GM21447 (cell line): ENCODE results near the gene SPAG6.

Experiments
- ATAC-seq: cut with Tn5 transposase; IDR thresholded peaks from one replicate; pipeline ENCODE4 v1.9.1; 2021; ENCODE audit not compliant: unreplicated experiment

SPAG6 gene

GRCh38 chr10:22458272-22459038 lies 113.2 kb downstream of the SPAG6 start:
- ATAC-seq: no peak

DNA sequence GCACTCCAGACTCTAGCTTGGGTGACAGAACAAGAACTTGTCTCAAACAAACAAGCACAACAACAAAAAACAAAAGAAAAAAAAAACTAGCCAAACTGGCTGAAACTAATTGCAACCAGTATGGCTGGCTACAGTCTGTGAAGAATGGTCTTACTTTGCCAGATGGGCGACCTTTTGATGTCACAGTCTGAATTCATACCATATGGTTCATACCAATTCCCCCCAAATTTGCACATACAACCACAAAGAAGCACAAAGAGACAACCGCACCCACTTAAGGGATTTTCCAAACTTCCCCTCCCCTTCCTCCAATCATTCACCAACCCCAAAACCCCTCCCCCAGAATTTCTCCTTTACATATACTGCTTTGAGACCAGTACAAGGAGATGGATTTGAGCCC lies 114.2 kb downstream of the SPAG6 start:
- ATAC-seq: no peak

GRCh38 chr10:22460101-22460500 lies 114.8 kb downstream of the SPAG6 start:
- ATAC-seq: no peak

- no peak for ATAC-seq
Measured at GRCh38 chr10:22460531-22461403, 115.5 kb downstream of the SPAG6 start.

GRCh38 chr10:22461891-22462290 lies 116.6 kb downstream of the SPAG6 start:
- ATAC-seq: no peak

GRCh38 chr10:22463255-22463654 lies 118.0 kb downstream of the SPAG6 start:
- no peak for ATAC-seq

- peak; percentile 54 for ATAC-seq
Measured at GRCh38 chr10:22464966-22465629, 119.8 kb downstream of the SPAG6 start.

DNA sequence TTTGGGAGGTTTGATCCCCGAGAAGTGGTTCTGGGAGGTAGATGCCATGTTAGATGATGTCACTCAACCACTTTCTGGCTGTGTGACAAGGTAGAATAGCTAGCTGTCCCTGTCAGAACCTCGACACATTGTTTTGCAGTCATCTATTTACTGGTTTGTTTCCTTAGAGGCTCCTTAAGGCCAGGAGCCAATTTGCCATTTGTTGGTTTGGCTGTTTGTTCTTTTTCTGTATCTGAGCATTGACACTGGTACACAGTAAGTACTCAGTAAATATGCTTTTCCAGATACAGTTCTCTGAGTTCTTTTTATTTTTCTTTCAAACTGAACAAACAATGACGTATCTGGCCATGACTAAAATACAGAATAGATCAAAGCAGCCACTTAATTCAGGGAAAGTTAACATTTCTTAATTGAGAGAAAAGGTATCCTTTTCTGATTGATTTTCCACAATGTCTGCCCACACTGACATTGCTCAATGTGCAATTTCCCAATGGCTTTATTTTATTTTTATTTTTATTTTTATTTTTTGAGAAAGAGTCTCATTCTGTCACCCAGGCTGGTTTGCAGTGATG lies 121.6 kb downstream of the SPAG6 start:
- ATAC-seq: no peak
